K562 (cell line): Measurements from ENCODE around the gene PLD3. TPM values are rescaled to one million over a fixed set of nuclear protein-coding genes. Genes with fewer than 3 reads are reported as not detected.

Source experiments
- ATAC-seq: fragments of 200-7000 bp; cut with Tn5 transposase; 3 replicates; pipeline ENCODE4 v1.9.1; 2020; ENCODE audit warnings: moderate library complexity
- BruUV-seq: library from RNA; stranded (reverse); fragments of 400-500 nt; replicated peaks from 2 replicates; lab custom pipeline; 2021; lab: Mats Ljungman, UMichigan
- CTCF ChIA-PET: fragments of 300-600 bp; formaldehyde crosslinking; extraction: SDS; loops from one replicate; lab custom pipeline; 2021; ENCODE audit warnings: low intra/inter-chr PET ratio; lab: Yijun Ruan, JAX
- POLR2A ChIA-PET: fragments of 300-600, 350-650 bp; sonication (Branson Sonifier 250); formaldehyde crosslinking; extraction: SDS; loops from one replicate; lab custom pipeline; 2021; ENCODE audit warnings: antibody characterized with exemption, inconsistent platforms; lab: Yijun Ruan, JAX
- DNase-seq, 4 experiments: peaks; one replicate each; pipeline versions ENCODE4 v3.0.0 to v3.0.0-alpha.2; 2011 to 2018; ENCODE audit warnings: low spot score in 3 of 4, mixed read lengths in 3 of 4; ENCODE audit errors: extremely low read depth in 1 of 4
- FAIRE-seq: peaks from 2 replicates; lab custom pipeline; 2011; peaks lifted over from hg19 to GRCh38; lab: Jason Lieb, UNC
- H2AFZ ChIP-seq: 2 replicates; pipeline ENCODE4 v1.6.0; 2011; ENCODE audit warnings: low read depth, low read length, control low read depth, inconsistent platforms
- H3K27ac ChIP-seq: fragments of 200-600 bp; 3 replicates; pipeline ENCODE4 v1.8.0; 2011; ENCODE audit warnings: low read depth, mild to moderate bottlenecking, control low read depth, inconsistent platforms, low read length, moderate library complexity, mixed read lengths; ENCODE audit errors: extremely low read depth
- H3K27me3 ChIP-seq, 2 experiments: fragments of 300-600 bp in 1 of 2; 2 replicates in 1 of 2; 3 replicates in 1 of 2; pipeline versions ENCODE4 v1.6.0 to v1.8.0; 2011; ENCODE audit warnings: inconsistent platforms in 2 of 2, low read length in 2 of 2, mild to moderate bottlenecking in 1 of 2, mixed read lengths in 1 of 2, moderate library complexity in 1 of 2; ENCODE audit not compliant: control insufficient read depth in 2 of 2, insufficient read depth in 2 of 2
- H3K36me3 ChIP-seq: fragments of 300-600 bp; 3 replicates; pipeline ENCODE4 v1.8.0; 2011; ENCODE audit warnings: mild to moderate bottlenecking, low read length, inconsistent platforms; ENCODE audit not compliant: control insufficient read depth, insufficient read depth
- H3K4me1 ChIP-seq, 2 experiments: fragments of 200-600 bp in 1 of 2; replicated peaks in 1 of 2; 2 replicates in 1 of 2; 3 replicates in 1 of 2; pipeline versions ENCODE4 v1.5.1 to v1.8.0; 2011; ENCODE audit warnings: inconsistent platforms in 2 of 2, low read length in 2 of 2, mild to moderate bottlenecking in 1 of 2, mixed read lengths in 1 of 2, moderate library complexity in 1 of 2; ENCODE audit not compliant: control insufficient read depth in 2 of 2, insufficient read depth in 2 of 2
- H3K4me2 ChIP-seq: 2 replicates; pipeline ENCODE4 v1.6.1; 2011; ENCODE audit warnings: low read length, control low read depth, inconsistent platforms, mixed read lengths; ENCODE audit not compliant: insufficient read depth
- H3K4me3 ChIP-seq: fragments of 200-600 bp; sonication (generic), shearing (Covaris generic); 2 replicates; pipeline ENCODE4 v1.5.1; 2016; ENCODE audit warnings: control low read depth, inconsistent platforms
- H3K79me2 ChIP-seq: fragments of 200-600 bp; 3 replicates; pipeline ENCODE4 v1.8.0; 2011; ENCODE audit warnings: low read length, inconsistent platforms; ENCODE audit not compliant: control insufficient read depth, insufficient read depth
- H3K9ac ChIP-seq, 2 experiments: 2 replicates each; pipeline versions ENCODE4 v1.6.0 to v1.6.1; 2011; ENCODE audit warnings: low read depth in 2 of 2, low read length in 2 of 2, control low read depth in 1 of 2, inconsistent platforms in 1 of 2, mild to moderate bottlenecking in 1 of 2, mixed read lengths in 1 of 2; ENCODE audit not compliant: insufficient read depth in 1 of 2
- H3K9me1 ChIP-seq: one replicate; pipeline ENCODE4 v1.6.0; 2011; ENCODE audit warnings: inconsistent platforms, mild to moderate bottlenecking, low read length, moderate library complexity; ENCODE audit not compliant: control insufficient read depth, insufficient read depth
- H3K9me3 ChIP-seq: replicated peaks from 2 replicates; pipeline ENCODE4 v1.5.1; 2011; ENCODE audit warnings: low read depth, low read length, inconsistent platforms; ENCODE audit not compliant: control insufficient read depth, insufficient read depth
- H4K20me1 ChIP-seq: replicated peaks from 2 replicates; pipeline ENCODE4 v1.6.1; 2011; ENCODE audit warnings: low read length, inconsistent platforms, mixed read lengths; ENCODE audit not compliant: control insufficient read depth, insufficient read depth
- KAT2B ChIP-seq: IDR thresholded peaks from one replicate; pipeline ENCODE4 v1.6.1; 2012; ENCODE audit warnings: low read depth, mild to moderate bottlenecking, control low read depth, inconsistent platforms, low read length, moderate library complexity
- KDM1A ChIP-seq, 2 experiments: fragments of 450-650 bp; IDR thresholded peaks; 2 replicates each; pipeline ENCODE4 v1.6.1; 2016; ENCODE audit warnings: mild to moderate bottlenecking in 2 of 2
- NR3C1 ChIP-seq: sonication (generic); formaldehyde crosslinking; IDR thresholded peaks from 2 replicates; pipeline ENCODE4 v1.8.1; 2022; ENCODE audit warnings: missing genetic modification reagents
- POLR2H ChIP-seq: IDR thresholded peaks from 2 replicates; pipeline ENCODE4 v1.6.1; 2016; ENCODE audit warnings: missing genetic modification characterization, low read depth, mild to moderate bottlenecking, control low read depth, missing compliant biosample characterization, moderate library complexity
- TEAD2 ChIP-seq: fragments of 450-650 bp; IDR thresholded peaks from 2 replicates; pipeline ENCODE4 v1.6.1; 2016; ENCODE audit warnings: missing genetic modification characterization, control low read depth, missing compliant biosample characterization
- WGBS: fragments of 100-300 bp; shearing (Covaris generic); methylation state at CpG from one replicate; pipeline ENCODE4 v1.1.6; 2016; ENCODE audit warnings: low coverage, mixed read lengths; ENCODE audit not compliant: insufficient coverage; ENCODE audit errors: missing lambda C conversion rate; 5-methylcytosine and 5-hydroxymethylcytosine counted together
- in situ Hi-C: fragments of 300-500 bp; cut with MboI; formaldehyde crosslinking; loops from 4 replicates; pipeline ENCODE4 v1.15.0; 2018; ENCODE audit warnings: inconsistent platforms, mixed read lengths
- intact Hi-C: fragments of 100-400 bp; cut with micrococcal nuclease; formaldehyde crosslinking; loops from 2 replicates; pipeline ENCODE4 v1.14.2; 2022
- polyA plus RNA-seq, 8 experiments: library from polyadenylated mRNA; depleted of rRNA in 4 of 8; stranded (reverse) in 5 of 8; unstranded in 3 of 8; fragments of >200 nt; fragmentation: Nextera tagmentation in 2 of 8; fragmentation: Illumina TruSeq in 1 of 8; extraction: Ambion mirVana in 2 of 8; extraction: Trizol in 1 of 8; gene quantifications; 2 replicates each; pipeline versions ENCODE4 v1.2.1 to v1.2.3, GENCODE V29; 2011 to 2014; ENCODE audit warnings: inconsistent platforms in 1 of 8, missing spikeins in 1 of 8
- total RNA-seq, 7 experiments: library from RNA; depleted of rRNA in 6 of 7; stranded (reverse); fragments of >200 nt in 6 of 7; fragmentation: Illumina TruSeq in 2 of 7; extraction: Trizol in 2 of 7; gene quantifications; 2 replicates each; pipeline versions ENCODE4 v1.2.1 to v1.2.3, GENCODE V29; 2011 to 2021; ENCODE audit warnings: low replicate concordance in 1 of 7

Gene PLD3
- total and polyA plus RNA-seq, 9 of the 15 experiments (the other 6 are each of a cell fraction or from before 2014, with no cell fraction given): 2.3 to 128 (median 72.7) TPM

DNA sequence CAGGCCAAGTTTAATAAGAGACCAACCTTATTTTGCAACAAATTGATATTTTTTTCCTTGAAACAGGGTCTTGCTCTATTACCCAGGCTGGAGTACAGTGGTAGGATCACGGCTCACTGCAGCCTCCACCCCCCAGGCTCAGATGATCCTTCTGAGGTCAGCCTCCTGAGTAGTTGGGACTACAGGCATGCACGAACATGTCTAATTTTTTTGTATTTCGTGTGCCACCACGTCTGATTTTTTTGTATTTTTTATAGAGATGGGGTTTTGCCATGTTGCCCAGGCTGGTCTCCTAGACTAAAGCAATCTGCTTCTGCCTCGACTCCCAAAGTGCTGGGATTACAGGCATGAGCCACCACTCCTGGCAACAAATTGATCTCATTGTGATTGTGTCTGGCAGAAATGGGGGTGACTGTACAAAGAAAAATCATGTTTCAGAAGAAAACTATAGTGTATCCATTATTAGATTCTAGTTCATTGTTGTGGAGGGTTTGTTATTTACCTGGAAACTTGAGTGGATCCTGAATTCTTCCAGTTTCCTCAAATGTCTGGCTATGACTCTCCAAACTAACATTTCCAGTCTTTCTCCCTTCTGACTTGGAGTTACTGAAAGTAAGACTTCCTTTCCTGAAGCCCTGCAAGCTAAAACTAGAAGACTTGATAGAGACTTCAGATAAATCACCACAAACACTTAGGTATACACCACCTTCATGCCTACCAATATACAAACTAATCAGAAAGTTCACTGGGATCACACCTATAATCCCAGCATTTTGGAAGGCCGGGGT, 46.1 kb upstream of the PLD3 start:
- DNase-seq: no peak
- Histone ChIP-seq H3K36me3 (no peaks in the 10 kb centered on the region), H3K4me3 (no peak overlapping the region), H2AFZ (no peak overlapping the region), H3K9me3 (no peaks in the 10 kb centered on the region), H3K27ac (no peak overlapping the region), H4K20me1 (no peaks in the 10 kb centered on the region), H3K9ac (no peak overlapping the region), H3K9me1 (no peaks in the 10 kb centered on the region), H3K4me2 (no peak overlapping the region), H3K79me2 (no peaks in the 10 kb centered on the region), H3K4me1 (no peaks in the 10 kb centered on the region; a peak in 2 of 5 replicates), H3K27me3 (no peaks in the 10 kb centered on the region)
- WGBS: 43% methylated on average over 6 of the region's 6 CpGs
- ChIA-PET CTCF (no interaction called here), POLR2A (no interaction called here)
- no peak for ATAC-seq
- intact Hi-C loops (no loop called here), in situ Hi-C loops (no loop called here)
- FAIRE-seq: no peak
- no TSS peak for BruUV-seq
- TF ChIP-seq KAT2B (no peak), NR3C1 (CRISPR knock-in tag) (no peak), POLR2H (tag) (no peak)

DNA sequence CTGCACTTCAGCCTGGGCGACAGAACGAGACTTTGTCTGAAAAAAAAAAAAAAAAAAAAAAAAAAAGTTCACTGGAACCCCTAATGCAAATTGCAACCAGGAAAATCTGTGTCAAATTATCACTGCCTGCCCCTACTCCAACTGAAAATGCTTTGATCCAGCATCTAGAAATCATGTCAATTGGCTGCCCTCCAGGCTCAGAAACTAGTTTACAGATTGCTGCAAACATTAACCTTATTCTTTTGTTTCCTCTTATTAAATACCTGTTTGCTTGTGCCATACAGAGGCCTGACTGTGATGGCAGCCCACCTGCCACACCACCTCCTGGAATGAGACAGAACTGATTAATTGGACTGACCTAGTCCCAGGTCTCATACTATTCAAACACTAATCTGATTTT, 44.7 kb upstream of the PLD3 start:
- no peak overlapping the region for H3K9ac ChIP-seq
- H2AFZ ChIP-seq: no peak overlapping the region
- H3K4me1 ChIP-seq: no peaks in the 10 kb centered on the region; a peak in 2 of 5 replicates
- H4K20me1 ChIP-seq: no peaks in the 10 kb centered on the region
- no peaks in the 10 kb centered on the region for H3K9me3 ChIP-seq
- H3K27ac ChIP-seq: no peak overlapping the region
- DNase-seq (no peak), FAIRE-seq (no peak), ATAC-seq (no peak)
- ChIA-PET POLR2A (interaction anchor here (1.0 to 1.9 kb wide), 2 partner anchors 8 to 184 kb away, joined by 4 to 12 read pairs; no protein-coding TSS in a partner anchor), CTCF (no interaction called here)
- TF ChIP-seq KDM1A (IDR thresholded peaks at IDR 0.05) (peak; percentile 40 to 50; a peak in 1 of 4 replicates), TEAD2 (tag) (no peak)
- intact Hi-C loops (loop anchor here (2.0 kb wide), 1 partner anchor 221 kb away; no protein-coding TSS in a partner anchor), in situ Hi-C loops (no loop called here)
- WGBS: 100% methylated on average over 1 of the region's 2 CpGs
- H3K4me3 ChIP-seq: no peak overlapping the region
- no peaks in the 10 kb centered on the region for H3K36me3 ChIP-seq
- H3K4me2 ChIP-seq: no peak overlapping the region
- no peaks in the 10 kb centered on the region for H3K27me3 ChIP-seq
- no TSS peak for BruUV-seq
- no peaks in the 10 kb centered on the region for H3K9me1 ChIP-seq
- H3K79me2 ChIP-seq: no peaks in the 10 kb centered on the region
